ENCODE results near the gene STARD10. TPM values are rescaled to one million over a fixed set of nuclear protein-coding genes. Genes with fewer than 3 reads are reported as not detected.

Gene STARD10
- total RNA-seq, 1 donor from 2014 or later = 38.4 TPM

GRCh38 chr11:72762641-72763304 lies 31.1 kb downstream of the STARD10 start:
- Mint-ChIP-seq H3K27ac (ENCODE audit: unreplicated experiment) (no peak overlapping the region), H3K4me1 (ENCODE audit: low read depth, unreplicated experiment) (peaks cover 30% of the 10 kb centered on the region), H3K4me3 (ENCODE audit: unreplicated experiment) (no peak overlapping the region), H3K9me3 (ENCODE audit: unreplicated experiment) (peaks cover 21% of the 10 kb centered on the region), H3K27me3 (ENCODE audit: low read depth, unreplicated experiment) (peaks cover 2% of the 10 kb centered on the region), H3K36me3 (ENCODE audit: low read depth, unreplicated experiment) (peaks cover 31% of the 10 kb centered on the region)
- no peaks in the 10 kb centered on the region for H3K36me3 ChIP-seq (ENCODE audit: insufficient read depth, low read length)
- H3K79me2 ChIP-seq (ENCODE audit: insufficient read depth, low read length) = no peaks in the 10 kb centered on the region
- no peak overlapping the region for H3K4me2 ChIP-seq (ENCODE audit: low read length)
- no peak overlapping the region for H3K27ac ChIP-seq (ENCODE audit: low read depth, low read length)
- H3K4me1 ChIP-seq (ENCODE audit: insufficient read depth, low read length) = peaks cover 22% of the 10 kb centered on the region
- TF ChIP-seq EZH2 (IDR thresholded peaks at IDR 0.05; ENCODE audit: insufficient read depth, low read length) = no peak
- no peak for TF ChIP-seq CTCF (IDR thresholded peaks at IDR 0.05; ENCODE audit: insufficient read depth, low read depth, low read length)
- H3K9ac ChIP-seq (ENCODE audit: low read length) = no peak overlapping the region
- FAIRE-seq = no peak
- H3K9me3 ChIP-seq (ENCODE audit: insufficient read depth, low read depth, low read length) = no peaks in the 10 kb centered on the region
- DNase-seq (ENCODE audit: low read depth) = no peak
- H4K20me1 ChIP-seq (ENCODE audit: insufficient read depth, low read length) = no peaks in the 10 kb centered on the region
- no peak overlapping the region for H3K4me3 ChIP-seq (ENCODE audit: insufficient read depth, low read depth, low read length)
- H3K27me3 ChIP-seq (ENCODE audit: insufficient read depth, low read length) = no peaks in the 10 kb centered on the region
- no peak overlapping the region for H2AFZ ChIP-seq (ENCODE audit: low read depth, low read length)

GRCh38 chr11:72760539-72761405 lies 33.1 kb downstream of the STARD10 start:
- Histone ChIP-seq H3K79me2 (ENCODE audit: insufficient read depth, low read length) (no peaks in the 10 kb centered on the region), H3K4me3 (ENCODE audit: insufficient read depth, low read depth, low read length) (no peak overlapping the region), H3K9ac (ENCODE audit: low read length) (peak overlapping the region; percentile 5), H3K36me3 (ENCODE audit: insufficient read depth, low read length) (no peaks in the 10 kb centered on the region), H3K27me3 (ENCODE audit: insufficient read depth, low read length) (no peaks in the 10 kb centered on the region), H2AFZ (ENCODE audit: low read depth, low read length) (no peak overlapping the region), H4K20me1 (ENCODE audit: insufficient read depth, low read length) (no peaks in the 10 kb centered on the region), H3K4me2 (ENCODE audit: low read length) (no peak overlapping the region), H3K9me3 (ENCODE audit: insufficient read depth, low read depth, low read length) (no peaks in the 10 kb centered on the region), H3K27ac (ENCODE audit: low read depth, low read length) (peak overlapping the region; percentile 62), H3K4me1 (ENCODE audit: insufficient read depth, low read length) (peaks cover 24% of the 10 kb centered on the region)
- Mint-ChIP-seq H3K27me3 (ENCODE audit: low read depth, unreplicated experiment) (no peaks in the 10 kb centered on the region), H3K9me3 (ENCODE audit: unreplicated experiment) (peaks cover 21% of the 10 kb centered on the region), H3K36me3 (ENCODE audit: low read depth, unreplicated experiment) (peaks cover 41% of the 10 kb centered on the region), H3K4me1 (ENCODE audit: low read depth, unreplicated experiment) (peaks cover 27% of the 10 kb centered on the region), H3K27ac (ENCODE audit: unreplicated experiment) (peak overlapping the region; percentile 88), H3K4me3 (ENCODE audit: unreplicated experiment) (peak overlapping the region; percentile 68)
- FAIRE-seq (no peak), DNase-seq (ENCODE audit: low read depth) (peak; percentile 83)
- TF ChIP-seq CTCF (IDR thresholded peaks at IDR 0.05; ENCODE audit: insufficient read depth, low read depth, low read length) (no peak), EZH2 (IDR thresholded peaks at IDR 0.05; ENCODE audit: insufficient read depth, low read length) (no peak)

Data from astrocyte (in vitro differentiated cells and primary cell).